ENCODE measurements around the gene SMIM34. TPM values are rescaled to one million over a fixed set of nuclear protein-coding genes. Genes with fewer than 3 reads are reported as not detected.

Gene SMIM34
- total and polyA plus RNA-seq, 8 donors = 0.26 to 0.95 (median 0.74) TPM; not detected in 1

GRCh38 chr21:34372321-34372720 lies 51.4 kb downstream of the SMIM34 start:
- no peak overlapping the region for H3K4me3 ChIP-seq
- H3K27ac ChIP-seq = no peak overlapping the region
- no peaks in the 10 kb centered on the region for H3K9me3 ChIP-seq
- ATAC-seq (no peak), DNase-seq (no peak)
- intact Hi-C loops (cut with DNase I) = no loop called here
- no peaks in the 10 kb centered on the region for H3K27me3 ChIP-seq
- no peaks in the 10 kb centered on the region for H3K4me1 ChIP-seq
- TF ChIP-seq CTCF (IDR thresholded peaks at IDR 0.05) = no peak
- no peaks in the 10 kb centered on the region for H3K36me3 ChIP-seq

- H3K9me3 ChIP-seq = no peaks in the 10 kb centered on the region
- DNase-seq (no peak), ATAC-seq (no peak)
- no peak for TF ChIP-seq CTCF (IDR thresholded peaks at IDR 0.05)
- H3K4me1 ChIP-seq = no peaks in the 10 kb centered on the region
- intact Hi-C loops (cut with DNase I) = no loop called here
- H3K27ac ChIP-seq = no peak overlapping the region
- no peaks in the 10 kb centered on the region for H3K27me3 ChIP-seq
- H3K36me3 ChIP-seq = no peaks in the 10 kb centered on the region
- H3K4me3 ChIP-seq = no peak overlapping the region
Observed at GRCh38 chr21:34369741-34370140, 54.0 kb downstream of the SMIM34 start.

Other genes starting within 250 kb of the SMIM34 start
- not detected for gene KCNE2, start 59.9 kb downstream of the SMIM34 start, total RNA-seq
- gene KCNE2, start 59.9 kb downstream of the SMIM34 start, polyA plus RNA-seq (ENCODE audit: insufficient read length in 6 of 6) = under 1 TPM; 0.64 to 0.96 (median 0.78) TPM
- 1 to 10 TPM; 3.1 to 5.7 TPM for gene SMIM11, start 48.4 kb downstream of the SMIM34 start, total RNA-seq
- gene SMIM11, start 48.4 kb downstream of the SMIM34 start, polyA plus RNA-seq (ENCODE audit: insufficient read length in 6 of 6) = 10 to 100 TPM in 3 of 6 donors, 1 to 10 TPM in 3; 3.9 to 18.0 (median 12.0) TPM
- 10 to 100 TPM in 1 of 2 donors, 1 to 10 TPM in 1; 3.8 to 21.2 TPM for gene KCNE1, start 88.3 kb upstream of the SMIM34 start, total RNA-seq
- 1 to 10 TPM in 4 of 6 donors, under 1 TPM in 2; 0.19 to 2.4 (median 1.6) TPM for gene KCNE1, start 88.3 kb upstream of the SMIM34 start, polyA plus RNA-seq (ENCODE audit: insufficient read length in 6 of 6)
- 10 to 100 TPM; 29.8 to 62.6 TPM for gene RCAN1, start 191.2 kb upstream of the SMIM34 start, total RNA-seq
- gene RCAN1, start 191.2 kb upstream of the SMIM34 start, polyA plus RNA-seq (ENCODE audit: insufficient read length in 6 of 6) = 10 to 100 TPM; 16.9 to 22.1 (median 19.4) TPM
- gene CLIC6, start 245.0 kb upstream of the SMIM34 start, total RNA-seq = 10 to 100 TPM; 21.0 to 21.2 TPM
- 10 to 100 TPM; 36.5 to 56.7 (median 44.0) TPM for gene CLIC6, start 245.0 kb upstream of the SMIM34 start, polyA plus RNA-seq (ENCODE audit: insufficient read length in 6 of 6)